Adrenal gland (tissue), 12 donors: ENCODE results near the gene PCMTD2. TPM values are rescaled to one million over a fixed set of nuclear protein-coding genes. Genes with fewer than 3 reads are reported as not detected.

Experiments
- DNase-seq, 7 donors: peaks; one replicate each; pipeline ENCODE4 v3.0.0-alpha.2; 2019 to 2020
- H3K27ac ChIP-seq, 5 donors: fragments of 200-600 bp; sonication (generic) in 4 of 5; 1 replicate in 3 of 5; 2 replicates in 2 of 5; pipeline versions ENCODE4 v1.5.1 to v1.8.0; 2016 to 2020; ENCODE audit warnings: mild to moderate bottlenecking in 1 of 5
- H3K27me3 ChIP-seq: fragments of 200-600 bp; 2 replicates; pipeline ENCODE4 v1.8.0; 2021
- H3K36me3 ChIP-seq, 2 donors: fragments of 200-600 bp; replicated peaks in 1 of 2; 1 replicate in 1 of 2; 2 replicates in 1 of 2; pipeline versions ENCODE4 v1.5.1 to v1.8.0; 2018 to 2022
- H3K4me1 ChIP-seq, 2 donors: fragments of 200-600 bp; replicated peaks in 1 of 2; 1 replicate in 1 of 2; 2 replicates in 1 of 2; pipeline versions ENCODE4 v1.5.1 to v1.8.0; 2018 to 2021
- H3K4me3 ChIP-seq, 4 donors: fragments of 200-600 bp; sonication (generic) in 3 of 4; one replicate each; pipeline ENCODE4 v1.5.1; 2016 to 2018
- H3K9me3 ChIP-seq, 3 donors: fragments of 200-600 bp; sonication (generic) in 1 of 3; replicated peaks in 1 of 3; 1 replicate in 2 of 3; 2 replicates in 1 of 3; pipeline versions ENCODE4 v1.5.1 to v1.8.0; 2016 to 2021
- CTCF ChIP-seq, 6 experiments: fragments of 450-650 bp in 4 of 6; fragments of 200-600 bp in 2 of 6; sonication (generic) in 1 of 6; IDR thresholded peaks; 1 replicate in 5 of 6; 2 replicates in 1 of 6; pipeline versions ENCODE4 v1.5.1 to v1.8.0; 2016 to 2021; ENCODE audit warnings: antibody characterized with exemption in 6 of 6, mild to moderate bottlenecking in 2 of 6, moderate library complexity in 1 of 6
- POLR2A ChIP-seq, 2 donors: fragments of 450-650 bp; IDR thresholded peaks; one replicate each; pipeline ENCODE4 v1.6.1; 2017; ENCODE audit warnings: antibody characterized with exemption in 2 of 2, mild to moderate bottlenecking in 2 of 2, moderate library complexity in 1 of 2
- WGBS, 4 donors: extraction: QIAGEN DNeasy Blood & Tissue Kit in 2 of 4; methylation state at CpG; one replicate each; pipeline versions ENCODE4 v1.1.5 to v1.1.7; 2013 to 2017; 5-methylcytosine and 5-hydroxymethylcytosine counted together
- intact Hi-C, 2 donors: fragments of 100-400 bp; cut with DNase I; formaldehyde crosslinking; loops; one replicate each; pipeline versions ENCODE4 v1.14.1 to v1.15.0; 2022 to 2023
- polyA plus RNA-seq, 3 donors: library from polyadenylated mRNA; stranded (reverse); fragments of 200-250 nt in 2 of 3; fragments of 350-450 nt in 1 of 3; fragmentation: Illumina TruSeq in 1 of 3; extraction: RNeasy Lipid Tissue Mini Kit (QIAGEN cat#74804) in 1 of 3; gene quantifications; one replicate each; pipeline ENCODE4 v1.2.3, GENCODE V29; 2013 to 2014
- total RNA-seq, 9 donors: library from RNA; depleted of rRNA in 4 of 9; stranded (reverse); fragments of >200 nt in 4 of 9; fragments of 120-200 nt in 1 of 9; fragmentation: NEBNext Ultra II Directional in 1 of 9; extraction: Animal tissue kit (Norgen Biotek cat#: 25700) in 1 of 9; gene quantifications; one replicate each; pipeline versions ENCODE4 v1.1.0 to v1.2.4, GENCODE V29; 2013 to 2023
- donor health status: healthy with polysubstance abuse.
- donor health status: Bipolar disorder and iron deficiency.
- donor health status: DM: yes; HTN: yes; CAD: no.
- donor health status: DM: no; HTN: no; CAD: no.
- donor health status: DM: no; HTN: no; CAD: no.
- donor health status: DM: yes; HTN: yes; CAD: no.

Gene PCMTD2
- total and polyA plus RNA-seq, 12 donors: 32.0 to 120 (median 62.5) TPM

GRCh38 chr20:64236137-64237088, 19.1 kb upstream of the PCMTD2 start:
- TF ChIP-seq POLR2A (IDR thresholded peaks at IDR 0.05) (no peak), CTCF (IDR thresholded peaks at IDR 0.05) (no peak)
- Histone ChIP-seq H3K27me3 (no peaks in the 10 kb centered on the region), H3K4me3 (no peak overlapping the region), H3K27ac (no peak overlapping the region), H3K9me3 (no peaks in the 10 kb centered on the region), H3K36me3 (no peaks in the 10 kb centered on the region), H3K4me1 (peaks cover 13 to 17% of the 10 kb centered on the region in 2 donors)
- intact Hi-C loops: no loop called here
- WGBS, 4 donors: 60 to 82% (median 65%) methylated on average over 5 to 26 of the region's 27 CpGs
- no peak for DNase-seq

- DNase-seq: no peak
- 81 to 93% (median 89%) methylated on average over 11 to 17 of the region's 17 CpGs for WGBS, 4 donors
These were observed 18.2 kb upstream of the PCMTD2 start for GRCh38 chr20:64237316-64237715.

GRCh38 chr20:64238115-64238825, 17.3 kb upstream of the PCMTD2 start:
- 85 to 87% (median 86%) methylated on average over 9 to 11 of the region's 11 CpGs for WGBS, 4 donors
- intact Hi-C loops: no loop called here
- H3K36me3 ChIP-seq: no peaks in the 10 kb centered on the region
- DNase-seq: no peak
- TF ChIP-seq CTCF (IDR thresholded peaks at IDR 0.05) (no peak), POLR2A (IDR thresholded peaks at IDR 0.05) (no peak)
- no peak overlapping the region for H3K27ac ChIP-seq
- peaks cover 9 to 11% of the 10 kb centered on the region in 2 donors for H3K4me1 ChIP-seq
- H3K4me3 ChIP-seq: no peak overlapping the region
- no peaks in the 10 kb centered on the region for H3K9me3 ChIP-seq
- H3K27me3 ChIP-seq: no peaks in the 10 kb centered on the region

More at GRCh38 chr20:64237316-64237715, 18.2 kb upstream of the PCMTD2 start:
- no peak overlapping the region for H3K4me3 ChIP-seq
- intact Hi-C loops: no loop called here
- H3K27ac ChIP-seq: no peak overlapping the region
- no peaks in the 10 kb centered on the region for H3K36me3 ChIP-seq
- H3K27me3 ChIP-seq: no peaks in the 10 kb centered on the region
- peaks cover 13 to 15% of the 10 kb centered on the region in 2 donors for H3K4me1 ChIP-seq
- H3K9me3 ChIP-seq: no peaks in the 10 kb centered on the region
- no peak for TF ChIP-seq POLR2A (IDR thresholded peaks at IDR 0.05)
- TF ChIP-seq CTCF (IDR thresholded peaks at IDR 0.05): no peak

DNA sequence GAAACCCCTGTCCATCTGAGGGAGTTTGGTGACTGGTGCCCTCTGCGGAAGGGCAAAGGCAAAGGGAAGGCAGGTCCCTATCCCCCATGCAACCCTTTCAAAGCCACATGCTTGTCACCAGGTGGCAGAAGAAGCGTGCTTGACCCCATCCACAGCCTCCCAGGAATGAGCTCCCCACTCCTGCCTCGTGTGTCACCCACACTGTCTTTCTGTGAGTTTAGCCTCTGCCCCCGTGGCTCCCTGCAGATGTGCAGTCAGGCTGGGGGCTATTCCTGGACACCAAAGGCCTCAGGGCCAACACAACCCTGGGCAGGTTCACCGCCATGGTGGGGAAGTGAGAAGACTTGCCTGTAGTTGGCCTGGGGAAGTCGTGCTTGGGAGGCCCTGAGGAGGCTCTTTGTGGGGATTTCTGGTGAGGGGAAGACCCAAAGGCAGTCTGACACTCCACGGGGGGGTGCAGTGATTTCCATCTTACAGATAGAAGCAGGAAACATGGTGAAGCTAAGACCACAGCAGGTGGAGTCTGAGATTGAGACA, 16.6 kb upstream of the PCMTD2 start:
- no peak for TF ChIP-seq POLR2A (IDR thresholded peaks at IDR 0.05)
- TF ChIP-seq CTCF (IDR thresholded peaks at IDR 0.05): no peak

More for the DNA sequence above, 16.6 kb upstream of the PCMTD2 start:
- H3K36me3 ChIP-seq: no peaks in the 10 kb centered on the region
- H3K4me3 ChIP-seq: no peak overlapping the region
- no peak overlapping the region for H3K27ac ChIP-seq
- 82 to 85% (median 83%) methylated on average over 4 to 7 of the region's 7 CpGs for WGBS, 4 donors
- H3K4me1 ChIP-seq: peaks cover 4 to 6% of the 10 kb centered on the region in 2 donors
- DNase-seq: no peak
- H3K27me3 ChIP-seq: no peaks in the 10 kb centered on the region
- intact Hi-C loops: no loop called here
- no peaks in the 10 kb centered on the region for H3K9me3 ChIP-seq
